OCI-LY7 (cell line): ENCODE results near the gene GBF1. TPM values are rescaled to one million over a fixed set of nuclear protein-coding genes. Genes with fewer than 3 reads are reported as not detected.

Source experiments
- BruUV-seq: library from RNA; stranded (reverse); fragments of 400-500 nt; replicated peaks from 2 replicates; lab custom pipeline; 2021; lab: Mats Ljungman, UMichigan
- CTCF ChIA-PET: fragments of 300-600 bp; sonication (Branson Sonifier 250); formaldehyde crosslinking; loops from one replicate; lab custom pipeline; 2022; ENCODE audit warnings: antibody characterized with exemption; ENCODE audit not compliant: unreplicated experiment; lab: Charles Lee
- POLR2A ChIA-PET: fragments of 300-600 bp; sonication (Branson Sonifier 250); formaldehyde crosslinking; loops from one replicate; lab custom pipeline; 2022; ENCODE audit warnings: antibody characterized with exemption; lab: Charles Lee
- DNase-seq: peaks from one replicate; pipeline ENCODE4 v3.0.0-alpha.2; 2015; ENCODE audit warnings: low spot score
- H2AFZ ChIP-seq: fragments of 200-600 bp; sonication (generic), shearing (Covaris generic); 2 replicates; pipeline ENCODE4 v1.6.1; 2014; ENCODE audit warnings: mild to moderate bottlenecking, antibody characterized with exemption, low read length, moderate library complexity
- H3K27ac ChIP-seq: fragments of 200-600 bp; sonication (generic); 2 replicates; pipeline ENCODE4 v1.5.1; 2014; ENCODE audit warnings: mixed run types, low read depth, mild to moderate bottlenecking, moderate library complexity, low read length, inconsistent platforms; ENCODE audit not compliant: poor library complexity, severe bottlenecking
- H3K36me3 ChIP-seq: fragments of 200-600 bp; sonication (generic); 2 replicates; pipeline ENCODE4 v1.6.1; 2014; ENCODE audit warnings: mild to moderate bottlenecking, antibody characterized with exemption, low read length, moderate library complexity, mixed read lengths; ENCODE audit not compliant: insufficient read depth
- H3K4me1 ChIP-seq: fragments of 200-600 bp; sonication (generic); 2 replicates; pipeline ENCODE4 v1.5.1; 2014; ENCODE audit warnings: mild to moderate bottlenecking, low read length; ENCODE audit not compliant: insufficient read depth, poor library complexity, severe bottlenecking
- H3K4me2 ChIP-seq: fragments of 200-600 bp; sonication (generic); 2 replicates; pipeline ENCODE4 v1.6.1; 2014; ENCODE audit warnings: mild to moderate bottlenecking, low read length
- H3K4me3 ChIP-seq: fragments of 200-600 bp; sonication (generic); 2 replicates; pipeline ENCODE4 v1.5.1; 2014; ENCODE audit warnings: mild to moderate bottlenecking, low read depth, low read length; ENCODE audit not compliant: poor library complexity, severe bottlenecking
- H3K79me2 ChIP-seq: fragments of 200-600 bp; sonication (generic); 2 replicates; pipeline ENCODE4 v1.6.1; 2016; ENCODE audit warnings: low read depth, mild to moderate bottlenecking, low read length, moderate library complexity, mixed read lengths; ENCODE audit not compliant: insufficient read depth
- H3K9me2 ChIP-seq: fragments of 200-600 bp; sonication (generic); 2 replicates; pipeline ENCODE4 v1.6.1; 2016; ENCODE audit warnings: mild to moderate bottlenecking, low read length, mixed read lengths; ENCODE audit not compliant: insufficient read depth
- H3K9me3 ChIP-seq: fragments of 200-600 bp; sonication (generic); 2 replicates; pipeline ENCODE4 v1.6.1; 2014; ENCODE audit warnings: mild to moderate bottlenecking, mixed run types, low read length, mixed read lengths
- H4K20me1 ChIP-seq: fragments of 200-600 bp; sonication (generic); 2 replicates; pipeline ENCODE4 v1.6.1; 2014; ENCODE audit warnings: mild to moderate bottlenecking, antibody characterized with exemption, low read length, moderate library complexity, mixed read lengths; ENCODE audit not compliant: insufficient read depth
- CTCF ChIP-seq: fragments of 200-600 bp; sonication (generic); conservative IDR thresholded peaks from 2 replicates; pipeline ENCODE4 v1.5.1; 2014; ENCODE audit warnings: mild to moderate bottlenecking, antibody characterized with exemption, low read length, moderate library complexity, mixed read lengths
- EZH2phosphoT487 ChIP-seq: fragments of 200-600 bp; sonication (generic); IDR thresholded peaks from 2 replicates; pipeline ENCODE4 v1.6.1; 2018; ENCODE audit warnings: low read depth, borderline replicate concordance, mild to moderate bottlenecking, mixed run types, antibody characterized with exemption, low read length, moderate library complexity, mixed read lengths
- intact Hi-C: fragments of 100-400 bp; cut with micrococcal nuclease; formaldehyde crosslinking; loops from one replicate; pipeline ENCODE4 v1.10.0; 2022; ENCODE audit not compliant: unreplicated experiment
- total RNA-seq, 2 experiments: library from RNA; depleted of rRNA in 1 of 2; stranded (reverse); fragments of >200 nt in 1 of 2; shearing (Covaris generic) in 1 of 2; gene quantifications; 2 replicates each; pipeline ENCODE4 v1.2.3, GENCODE V29; 2014 to 2022

The GBF1 gene
- total RNA-seq, 2 experiments from 2014 or later, result 17.8 to 33.4 TPM

- Histone ChIP-seq H2AFZ (no peak overlapping the region), H4K20me1 (no peaks in the 10 kb centered on the region), H3K9me2 (no peaks in the 10 kb centered on the region), H3K27ac (no peak overlapping the region), H3K4me1 (no peaks in the 10 kb centered on the region), H3K9me3 (no peaks in the 10 kb centered on the region), H3K79me2 (no peaks in the 10 kb centered on the region), H3K4me3 (no peak overlapping the region), H3K36me3 (peaks cover 9% of the 10 kb centered on the region; the same call in 1 of the 2 replicates), H3K4me2 (no peak overlapping the region)
- BruUV-seq, result no TSS peak
- intact Hi-C loops, result no loop called here
- DNase-seq, result no peak
- ChIA-PET POLR2A (no interaction called here), CTCF (no interaction called here)
- no peak for TF ChIP-seq EZH2phosphoT487
- no peak for TF ChIP-seq CTCF
These were observed 42.7 kb downstream of the GBF1 start for GRCh38 chr10:102287991-102288390.

GRCh38 chr10:102289356-102289755, 44.0 kb downstream of the GBF1 start:
- peaks cover 9% of the 10 kb centered on the region; the same call in 1 of the 2 replicates for H3K36me3 ChIP-seq
- H3K79me2 ChIP-seq, result no peaks in the 10 kb centered on the region

More at GRCh38 chr10:102289356-102289755, 44.0 kb downstream of the GBF1 start:
- H3K4me2 ChIP-seq, result no peak overlapping the region
- H3K27ac ChIP-seq, result no peak overlapping the region
- CTCF ChIA-PET, result no interaction called here
- no peaks in the 10 kb centered on the region for H3K9me3 ChIP-seq
- intact Hi-C loops, result no loop called here
- H3K4me1 ChIP-seq, result no peaks in the 10 kb centered on the region
- TF ChIP-seq EZH2phosphoT487, result no peak
- no peak for TF ChIP-seq CTCF
- no TSS peak for BruUV-seq
- H4K20me1 ChIP-seq, result no peaks in the 10 kb centered on the region
- no peaks in the 10 kb centered on the region for H3K9me2 ChIP-seq
- POLR2A ChIA-PET, result interaction anchor here (0.6 kb wide), 1 partner anchor 538 kb away, joined by 3 read pairs; no protein-coding TSS in a partner anchor
- H3K4me3 ChIP-seq, result no peak overlapping the region
- H2AFZ ChIP-seq, result no peak overlapping the region
- DNase-seq, result no peak
